HUES48 (cell line): ENCODE measurements around the gene SUN1.

ENCODE experiments used
- H3K27ac ChIP-seq: one replicate; pipeline ENCODE4 v1.7.0; 2013; ENCODE audit warnings: low read depth, low read length, inconsistent platforms
- H3K27me3 ChIP-seq: 2 replicates; pipeline ENCODE4 v1.6.1; 2013; ENCODE audit warnings: mild to moderate bottlenecking, low read length; ENCODE audit not compliant: control insufficient read depth, insufficient read depth
- H3K36me3 ChIP-seq: 2 replicates; pipeline ENCODE4 v1.6.1; 2013; ENCODE audit warnings: low read length; ENCODE audit not compliant: control insufficient read depth, insufficient read depth
- H3K4me1 ChIP-seq: 2 replicates; pipeline ENCODE4 v1.6.1; 2013; ENCODE audit warnings: mild to moderate bottlenecking, low read length; ENCODE audit not compliant: control insufficient read depth, insufficient read depth
- H3K4me3 ChIP-seq: 2 replicates; pipeline ENCODE4 v1.5.1; 2013; ENCODE audit warnings: mild to moderate bottlenecking, low read depth, low read length
- H3K9ac ChIP-seq: 2 replicates; pipeline ENCODE4 v1.6.1; 2013; ENCODE audit warnings: mild to moderate bottlenecking, low read depth, low read length, moderate library complexity
- H3K9me3 ChIP-seq: 2 replicates; pipeline ENCODE4 v1.6.1; 2013; ENCODE audit warnings: low read length; ENCODE audit not compliant: control insufficient read depth, insufficient read depth

Gene SUN1

GRCh38 chr7:895451-896052, 63.3 kb downstream of the SUN1 start:
- Histone ChIP-seq H3K27me3 (no peaks in the 10 kb centered on the region), H3K9ac (no peak overlapping the region), H3K4me1 (no peaks in the 10 kb centered on the region)

GRCh38 chr7:896346-897075, 64.2 kb downstream of the SUN1 start:
- H3K27ac ChIP-seq, result no peak overlapping the region

More at GRCh38 chr7:895451-896052, 63.3 kb downstream of the SUN1 start:
- no peak overlapping the region for H3K27ac ChIP-seq
- peaks cover 60% of the 10 kb centered on the region for H3K36me3 ChIP-seq
- H3K4me3 ChIP-seq, result no peak overlapping the region
- H3K9me3 ChIP-seq, result no peaks in the 10 kb centered on the region

GRCh38 chr7:897086-897485, 64.8 kb downstream of the SUN1 start:
- Histone ChIP-seq H3K27ac (no peak overlapping the region), H3K9me3 (no peaks in the 10 kb centered on the region), H3K4me1 (no peaks in the 10 kb centered on the region), H3K36me3 (peaks cover 45% of the 10 kb centered on the region), H3K4me3 (no peak overlapping the region), H3K27me3 (no peaks in the 10 kb centered on the region), H3K9ac (no peak overlapping the region)

More at GRCh38 chr7:896346-897075, 64.2 kb downstream of the SUN1 start:
- no peaks in the 10 kb centered on the region for H3K27me3 ChIP-seq
- H3K4me1 ChIP-seq, result no peaks in the 10 kb centered on the region
- no peaks in the 10 kb centered on the region for H3K9me3 ChIP-seq
- H3K36me3 ChIP-seq, result peaks cover 50% of the 10 kb centered on the region
- no peak overlapping the region for H3K4me3 ChIP-seq
- no peak overlapping the region for H3K9ac ChIP-seq

- H3K9ac ChIP-seq, result no peak overlapping the region
- no peaks in the 10 kb centered on the region for H3K27me3 ChIP-seq
- no peaks in the 10 kb centered on the region for H3K4me1 ChIP-seq
- H3K27ac ChIP-seq, result no peak overlapping the region
- H3K4me3 ChIP-seq, result no peak overlapping the region
- H3K9me3 ChIP-seq, result no peaks in the 10 kb centered on the region
- peaks cover 40% of the 10 kb centered on the region for H3K36me3 ChIP-seq
These were observed 65.6 kb downstream of the SUN1 start for GRCh38 chr7:897771-898376.

GRCh38 chr7:898460-898854, 66.2 kb downstream of the SUN1 start:
- Histone ChIP-seq H3K27ac (no peak overlapping the region), H3K36me3 (peaks cover 37% of the 10 kb centered on the region), H3K27me3 (no peaks in the 10 kb centered on the region), H3K4me3 (no peak overlapping the region), H3K9me3 (no peaks in the 10 kb centered on the region), H3K4me1 (no peaks in the 10 kb centered on the region), H3K9ac (no peak overlapping the region)

- Histone ChIP-seq H3K4me1 (no peaks in the 10 kb centered on the region), H3K27me3 (no peaks in the 10 kb centered on the region), H3K27ac (no peak overlapping the region), H3K9ac (no peak overlapping the region), H3K4me3 (no peak overlapping the region), H3K9me3 (no peaks in the 10 kb centered on the region), H3K36me3 (peaks cover 31% of the 10 kb centered on the region)
These were observed 66.8 kb downstream of the SUN1 start for GRCh38 chr7:898855-899681.

- H3K27me3 ChIP-seq, result no peaks in the 10 kb centered on the region; the same call in 1 of the 2 replicates
- H3K36me3 ChIP-seq, result peaks cover 24% of the 10 kb centered on the region
- no peaks in the 10 kb centered on the region for H3K4me1 ChIP-seq
- no peak overlapping the region for H3K4me3 ChIP-seq
- no peak overlapping the region for H3K9ac ChIP-seq
- H3K27ac ChIP-seq, result no peak overlapping the region
- no peaks in the 10 kb centered on the region for H3K9me3 ChIP-seq
These were observed 67.5 kb downstream of the SUN1 start for GRCh38 chr7:899806-900205.

- Histone ChIP-seq H3K9me3 (no peaks in the 10 kb centered on the region), H3K4me3 (no peak overlapping the region), H3K36me3 (peaks cover 17% of the 10 kb centered on the region), H3K27me3 (no peaks in the 10 kb centered on the region; the same call in 1 of the 2 replicates), H3K9ac (no peak overlapping the region), H3K27ac (no peak overlapping the region), H3K4me1 (no peaks in the 10 kb centered on the region)
These were observed 68.2 kb downstream of the SUN1 start for GRCh38 chr7:900331-901040.

- H3K4me3 ChIP-seq, result no peak overlapping the region
- no peak overlapping the region for H3K27ac ChIP-seq
- no peaks in the 10 kb centered on the region for H3K4me1 ChIP-seq
- H3K9ac ChIP-seq, result no peak overlapping the region
- no peaks in the 10 kb centered on the region; the same call in 1 of the 2 replicates for H3K27me3 ChIP-seq
- no peaks in the 10 kb centered on the region for H3K9me3 ChIP-seq
- peaks cover 12% of the 10 kb centered on the region for H3K36me3 ChIP-seq
These were observed 68.7 kb downstream of the SUN1 start for GRCh38 chr7:901041-901387.

- Histone ChIP-seq H3K36me3 (peaks cover 6% of the 10 kb centered on the region), H3K4me3 (peak overlapping the region; percentile 51), H3K4me1 (no peaks in the 10 kb centered on the region), H3K9ac (peak overlapping the region; percentile 36; the same call in 1 of the 2 replicates), H3K9me3 (no peaks in the 10 kb centered on the region), H3K27me3 (no peaks in the 10 kb centered on the region; the same call in 1 of the 2 replicates), H3K27ac (peak overlapping the region; percentile 42)
These were observed 69.3 kb downstream of the SUN1 start for GRCh38 chr7:901388-902154.
